ENCODE data around the gene RGS8.

The RGS8 gene

DNA sequence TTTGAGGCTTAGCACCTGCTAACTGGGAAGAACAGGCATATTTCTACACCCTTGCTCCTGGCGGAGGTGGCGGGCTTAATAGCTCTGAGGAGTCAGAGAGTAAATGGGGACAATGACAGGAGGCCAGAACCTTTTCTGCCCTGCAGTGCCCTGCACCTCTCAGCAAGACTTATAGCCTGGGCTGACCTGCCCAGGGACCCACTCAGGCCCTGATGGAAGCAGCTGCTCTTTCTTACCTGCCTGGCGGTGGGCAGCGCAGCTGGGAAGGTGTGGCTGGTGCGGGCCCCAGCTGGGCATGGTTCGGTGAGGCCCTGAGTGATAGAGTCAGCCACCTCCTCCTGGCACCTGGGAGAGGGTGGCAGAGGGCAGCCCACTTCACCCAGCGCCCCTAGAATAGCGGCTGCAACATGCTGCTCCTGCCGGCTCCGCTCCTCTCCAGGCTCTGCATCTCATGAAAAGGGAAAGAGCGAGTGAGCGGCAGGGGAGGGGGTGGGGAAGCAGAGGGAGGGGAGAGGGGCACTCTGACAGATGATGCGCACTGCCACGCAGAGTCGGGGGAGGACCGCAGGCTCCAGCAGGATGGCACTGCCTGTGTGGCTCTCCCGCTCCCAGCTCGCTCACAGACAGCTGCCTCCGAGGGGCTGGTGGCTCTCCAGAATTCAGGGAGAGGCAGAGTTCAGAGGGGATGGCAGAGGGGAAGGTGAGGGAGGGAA, at the start of gene RGS8:
Gene RGS8 (minus strand): TSS at position 472 of the 713 bp plus-strand sequence. CDS start 14,938 bp downstream, outside the sequence.
- H3K4me3 ChIP-seq (ENCODE audit: low read length in 2 of 2): no peak within 1 kb of the TSS
- H3K4me1 ChIP-seq (ENCODE audit: control insufficient read depth, insufficient read depth, low read length): no peaks in the 10 kb centered on the region
- H3K27me3 ChIP-seq (ENCODE audit: control insufficient read depth in 1 of 2, insufficient read depth in 2 of 2, low read length in 2 of 2): peaks cover 3 to 9% of the 10 kb centered on the region in 2 donors
- H3K9ac ChIP-seq (ENCODE audit: low read length in 2 of 2): no peak within 1 kb of the TSS
- no peaks in the 10 kb centered on the region for H3K36me3 ChIP-seq (ENCODE audit: control insufficient read depth in 2 of 2, insufficient read depth in 2 of 2, low read length in 2 of 2)
- no peak within 1 kb of the TSS for H3K27ac ChIP-seq (ENCODE audit: low read length)
- no peaks in the 10 kb centered on the region for H3K9me3 ChIP-seq (ENCODE audit: control insufficient read depth in 2 of 2, low read length in 2 of 2)

DNA sequence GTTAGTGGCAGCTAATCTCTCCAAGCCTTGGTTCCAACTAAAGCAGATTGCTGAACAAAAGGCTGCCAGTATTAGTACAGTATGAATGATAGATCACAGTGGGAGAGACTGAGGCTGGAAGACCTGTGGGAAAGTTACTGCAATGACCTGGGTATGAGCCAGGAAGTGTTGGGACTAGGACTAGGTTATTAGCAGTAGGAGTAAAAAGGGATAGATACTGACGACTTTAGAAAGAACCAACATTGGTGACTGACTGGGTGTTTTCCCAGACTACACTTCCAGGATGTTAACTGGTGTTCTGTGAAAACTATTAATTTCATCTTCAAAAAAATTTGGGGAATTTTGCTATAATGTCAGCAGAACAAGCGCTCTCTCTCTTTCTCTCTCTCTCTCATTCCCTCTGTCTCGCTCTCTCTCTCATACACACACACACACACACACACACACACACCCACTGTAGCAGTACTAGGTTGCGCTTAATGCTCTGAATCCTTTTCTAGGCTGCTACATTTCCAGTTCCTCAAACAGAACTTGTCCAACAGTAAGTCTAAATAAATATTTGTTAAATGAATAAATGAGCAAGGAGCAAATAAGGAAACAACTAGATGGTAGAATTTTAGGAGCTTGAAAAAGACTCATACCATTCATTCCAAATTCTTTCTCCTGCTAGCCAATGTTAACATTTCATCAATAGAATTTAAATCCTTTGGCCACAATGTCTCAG, 47.6 kb upstream of the RGS8 start:
- no peaks in the 10 kb centered on the region for H3K4me1 ChIP-seq (ENCODE audit: control insufficient read depth, insufficient read depth, low read length)
- no peaks in the 10 kb centered on the region for H3K36me3 ChIP-seq (ENCODE audit: control insufficient read depth in 2 of 2, insufficient read depth in 2 of 2, low read length in 2 of 2)
- no peak overlapping the region for H3K4me3 ChIP-seq (ENCODE audit: low read length in 2 of 2)
- H3K27ac ChIP-seq (ENCODE audit: low read length): no peak overlapping the region
- H3K9ac ChIP-seq (ENCODE audit: low read length in 2 of 2): no peak overlapping the region
- no peaks in the 10 kb centered on the region for H3K27me3 ChIP-seq (ENCODE audit: control insufficient read depth in 1 of 2, insufficient read depth in 2 of 2, low read length in 2 of 2)
- no peaks in the 10 kb centered on the region for H3K9me3 ChIP-seq (ENCODE audit: control insufficient read depth in 2 of 2, low read length in 2 of 2)

DNA sequence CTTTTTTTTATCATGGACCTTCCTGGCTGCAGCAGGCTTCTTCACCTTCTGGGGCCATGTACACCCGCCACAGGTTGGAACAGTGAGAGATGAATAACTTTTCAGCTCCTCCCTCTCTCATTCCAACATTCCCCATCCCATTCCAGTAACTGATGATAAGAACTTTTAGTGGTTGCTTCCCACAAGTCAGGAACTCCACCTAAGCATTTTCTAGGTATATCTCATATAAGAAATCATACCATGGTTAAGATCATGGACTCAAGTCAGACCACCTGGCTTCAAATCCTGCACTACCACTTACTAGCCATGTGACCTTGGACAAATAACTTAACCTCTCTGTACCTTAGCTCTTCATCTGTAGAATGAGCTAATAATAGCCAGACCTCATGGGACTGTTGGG, 42.5 kb upstream of the RGS8 start:
- Histone ChIP-seq H3K36me3 (ENCODE audit: control insufficient read depth in 2 of 2, insufficient read depth in 2 of 2, low read length in 2 of 2) (no peaks in the 10 kb centered on the region), H3K9me3 (ENCODE audit: control insufficient read depth in 2 of 2, low read length in 2 of 2) (no peaks in the 10 kb centered on the region), H3K27ac (ENCODE audit: low read length) (no peak overlapping the region), H3K27me3 (ENCODE audit: control insufficient read depth in 1 of 2, insufficient read depth in 2 of 2, low read length in 2 of 2) (no peaks in the 10 kb centered on the region), H3K4me1 (ENCODE audit: control insufficient read depth, insufficient read depth, low read length) (no peaks in the 10 kb centered on the region), H3K9ac (ENCODE audit: low read length in 2 of 2) (no peak overlapping the region), H3K4me3 (ENCODE audit: low read length in 2 of 2) (no peak overlapping the region)

DNA sequence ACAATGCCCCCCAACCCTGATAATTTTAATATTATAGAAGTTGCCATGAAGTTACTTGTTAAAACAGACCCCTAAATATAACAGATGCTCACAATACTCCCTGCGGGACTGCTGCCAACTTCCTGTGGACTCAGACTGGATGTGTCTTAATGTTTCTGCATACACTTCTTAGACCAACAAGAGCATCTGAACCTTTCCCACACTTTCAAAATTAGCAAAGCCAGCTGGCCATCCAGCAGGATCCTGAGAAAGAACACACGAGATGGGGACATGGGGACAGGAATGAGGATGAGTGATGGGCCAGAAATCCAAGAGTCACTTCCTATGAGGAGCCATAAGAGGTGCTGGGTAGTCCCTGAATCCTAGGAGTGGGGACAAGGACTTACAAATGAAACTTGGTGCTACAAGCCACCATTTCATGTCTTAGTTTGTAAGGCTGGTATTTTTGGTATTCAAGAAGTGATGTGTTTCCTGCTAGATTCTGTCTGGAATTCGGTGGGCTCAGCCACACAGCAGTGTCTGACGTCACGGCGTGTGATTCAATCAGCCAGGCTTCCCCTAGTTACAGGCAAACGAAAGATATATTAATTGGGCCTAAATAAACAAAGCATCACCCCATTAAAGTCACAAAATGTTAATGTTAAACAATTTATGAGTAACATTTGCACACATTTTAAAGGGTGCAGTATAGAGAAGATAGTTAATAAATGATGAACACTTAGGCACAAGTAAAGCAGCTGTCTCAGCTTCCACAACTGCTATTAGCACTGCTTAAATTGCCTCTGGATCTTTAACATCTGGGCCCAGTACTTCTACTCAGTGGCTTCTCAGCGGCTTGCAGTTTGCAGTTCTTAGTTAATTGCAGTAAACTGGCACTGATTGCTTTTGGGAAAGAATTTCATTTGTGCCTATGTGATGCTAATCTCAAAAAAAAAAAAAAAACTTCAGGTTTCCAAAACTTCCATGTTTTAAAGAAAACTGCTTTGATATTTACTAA, 41.2 kb upstream of the RGS8 start:
- no peaks in the 10 kb centered on the region for H3K9me3 ChIP-seq (ENCODE audit: control insufficient read depth in 2 of 2, low read length in 2 of 2)
- H3K4me1 ChIP-seq (ENCODE audit: control insufficient read depth, insufficient read depth, low read length): no peaks in the 10 kb centered on the region
- H3K27me3 ChIP-seq (ENCODE audit: control insufficient read depth in 1 of 2, insufficient read depth in 2 of 2, low read length in 2 of 2): no peaks in the 10 kb centered on the region
- no peak overlapping the region for H3K4me3 ChIP-seq (ENCODE audit: low read length in 2 of 2)
- no peaks in the 10 kb centered on the region for H3K36me3 ChIP-seq (ENCODE audit: control insufficient read depth in 2 of 2, insufficient read depth in 2 of 2, low read length in 2 of 2)
- no peak overlapping the region for H3K27ac ChIP-seq (ENCODE audit: low read length)
- no peak overlapping the region for H3K9ac ChIP-seq (ENCODE audit: low read length in 2 of 2)

DNA sequence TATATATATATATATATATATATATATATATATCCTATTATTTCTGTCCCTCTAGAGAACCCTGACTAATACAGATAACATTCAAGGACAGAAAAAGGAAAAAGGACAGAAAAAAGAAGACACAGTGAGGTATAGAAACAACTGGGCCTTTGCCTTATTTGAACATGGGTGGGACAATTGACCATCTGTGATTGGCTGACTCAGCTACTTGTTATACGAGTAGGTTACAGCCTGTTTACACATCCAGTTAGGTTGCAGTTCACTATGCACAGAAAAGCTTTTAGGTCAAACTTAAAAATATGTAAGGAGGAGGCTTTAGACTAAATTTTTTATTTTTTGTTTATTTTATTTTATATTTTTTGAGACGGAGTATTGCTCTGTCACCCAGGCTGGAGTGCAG, 39.8 kb upstream of the RGS8 start:
- Histone ChIP-seq H3K27ac (ENCODE audit: low read length) (no peak overlapping the region), H3K4me1 (ENCODE audit: control insufficient read depth, insufficient read depth, low read length) (no peaks in the 10 kb centered on the region), H3K4me3 (ENCODE audit: low read length in 2 of 2) (no peak overlapping the region), H3K27me3 (ENCODE audit: control insufficient read depth in 1 of 2, insufficient read depth in 2 of 2, low read length in 2 of 2) (no peaks in the 10 kb centered on the region), H3K36me3 (ENCODE audit: control insufficient read depth in 2 of 2, insufficient read depth in 2 of 2, low read length in 2 of 2) (no peaks in the 10 kb centered on the region), H3K9me3 (ENCODE audit: control insufficient read depth in 2 of 2, low read length in 2 of 2) (no peaks in the 10 kb centered on the region), H3K9ac (ENCODE audit: low read length in 2 of 2) (no peak overlapping the region)

- no peaks in the 10 kb centered on the region for H3K27me3 ChIP-seq (ENCODE audit: control insufficient read depth in 1 of 2, insufficient read depth in 2 of 2, low read length in 2 of 2)
- no peak overlapping the region for H3K9ac ChIP-seq (ENCODE audit: low read length in 2 of 2)
- no peaks in the 10 kb centered on the region for H3K4me1 ChIP-seq (ENCODE audit: control insufficient read depth, insufficient read depth, low read length)
- no peaks in the 10 kb centered on the region for H3K36me3 ChIP-seq (ENCODE audit: control insufficient read depth in 2 of 2, insufficient read depth in 2 of 2, low read length in 2 of 2)
- H3K9me3 ChIP-seq (ENCODE audit: control insufficient read depth in 2 of 2, low read length in 2 of 2): no peaks in the 10 kb centered on the region
- no peak overlapping the region for H3K4me3 ChIP-seq (ENCODE audit: low read length in 2 of 2)
- H3K27ac ChIP-seq (ENCODE audit: low read length): no peak overlapping the region
These were observed 38.8 kb upstream of the RGS8 start for GRCh38 chr1:182723200-182723599.

- no peak overlapping the region for H3K4me3 ChIP-seq (ENCODE audit: low read length in 2 of 2)
- H3K36me3 ChIP-seq (ENCODE audit: control insufficient read depth in 2 of 2, insufficient read depth in 2 of 2, low read length in 2 of 2): no peaks in the 10 kb centered on the region
- no peaks in the 10 kb centered on the region for H3K9me3 ChIP-seq (ENCODE audit: control insufficient read depth in 2 of 2, low read length in 2 of 2)
- H3K4me1 ChIP-seq (ENCODE audit: control insufficient read depth, insufficient read depth, low read length): no peaks in the 10 kb centered on the region
- no peak overlapping the region for H3K27ac ChIP-seq (ENCODE audit: low read length)
- no peak overlapping the region for H3K9ac ChIP-seq (ENCODE audit: low read length in 2 of 2)
- H3K27me3 ChIP-seq (ENCODE audit: control insufficient read depth in 1 of 2, insufficient read depth in 2 of 2, low read length in 2 of 2): no peaks in the 10 kb centered on the region
These were observed 37.1 kb upstream of the RGS8 start for GRCh38 chr1:182721525-182721924.

DNA sequence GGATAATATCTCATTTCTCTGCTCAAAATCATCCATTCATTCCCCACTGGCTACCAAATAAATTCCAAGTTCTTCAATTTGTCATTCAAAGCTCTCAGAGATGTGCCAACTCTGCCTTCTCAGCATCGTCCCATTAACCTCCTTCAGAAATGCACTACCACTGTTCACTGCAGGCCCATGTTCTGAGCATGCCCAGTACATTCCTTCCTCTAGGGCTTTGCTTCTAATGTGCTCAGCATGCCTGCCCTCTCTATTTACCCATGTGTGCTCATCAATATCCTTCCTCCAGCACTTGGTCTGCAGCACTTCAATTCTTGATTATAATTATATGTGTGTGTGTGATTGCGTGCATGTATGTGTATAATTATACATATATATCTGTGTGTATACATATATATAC, 36.1 kb upstream of the RGS8 start:
- H3K4me3 ChIP-seq (ENCODE audit: low read length in 2 of 2): no peak overlapping the region
- H3K27ac ChIP-seq (ENCODE audit: low read length): no peak overlapping the region
- no peaks in the 10 kb centered on the region for H3K4me1 ChIP-seq (ENCODE audit: control insufficient read depth, insufficient read depth, low read length)
- H3K36me3 ChIP-seq (ENCODE audit: control insufficient read depth in 2 of 2, insufficient read depth in 2 of 2, low read length in 2 of 2): no peaks in the 10 kb centered on the region
- no peaks in the 10 kb centered on the region for H3K27me3 ChIP-seq (ENCODE audit: control insufficient read depth in 1 of 2, insufficient read depth in 2 of 2, low read length in 2 of 2)
- H3K9ac ChIP-seq (ENCODE audit: low read length in 2 of 2): no peak overlapping the region
- no peaks in the 10 kb centered on the region for H3K9me3 ChIP-seq (ENCODE audit: control insufficient read depth in 2 of 2, low read length in 2 of 2)

DNA sequence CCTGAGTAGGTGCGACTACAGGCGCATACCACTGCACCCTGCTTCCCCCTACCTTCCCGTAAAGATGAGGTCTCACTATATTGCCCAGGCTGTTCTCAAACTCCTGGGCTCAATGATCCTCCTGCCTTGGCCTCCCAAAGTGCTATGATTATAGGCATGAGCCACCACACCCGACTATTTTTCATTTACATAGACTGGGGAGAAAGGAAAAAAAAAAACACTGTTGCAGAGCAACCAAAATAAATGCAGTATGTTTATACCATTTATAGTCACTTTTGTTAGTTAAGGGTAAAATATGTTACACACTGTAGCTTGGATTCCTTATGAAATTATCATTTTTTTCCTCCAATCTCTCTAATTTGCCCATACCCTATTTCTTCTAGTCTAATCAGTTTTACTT, 35.2 kb upstream of the RGS8 start:
- H3K4me1 ChIP-seq (ENCODE audit: control insufficient read depth, insufficient read depth, low read length): no peaks in the 10 kb centered on the region
- H3K9ac ChIP-seq (ENCODE audit: low read length in 2 of 2): no peak overlapping the region
- H3K27ac ChIP-seq (ENCODE audit: low read length): no peak overlapping the region
- no peaks in the 10 kb centered on the region for H3K9me3 ChIP-seq (ENCODE audit: control insufficient read depth in 2 of 2, low read length in 2 of 2)
- no peak overlapping the region for H3K4me3 ChIP-seq (ENCODE audit: low read length in 2 of 2)
- no peaks in the 10 kb centered on the region for H3K36me3 ChIP-seq (ENCODE audit: control insufficient read depth in 2 of 2, insufficient read depth in 2 of 2, low read length in 2 of 2)
- no peaks in the 10 kb centered on the region for H3K27me3 ChIP-seq (ENCODE audit: control insufficient read depth in 1 of 2, insufficient read depth in 2 of 2, low read length in 2 of 2)

DNA sequence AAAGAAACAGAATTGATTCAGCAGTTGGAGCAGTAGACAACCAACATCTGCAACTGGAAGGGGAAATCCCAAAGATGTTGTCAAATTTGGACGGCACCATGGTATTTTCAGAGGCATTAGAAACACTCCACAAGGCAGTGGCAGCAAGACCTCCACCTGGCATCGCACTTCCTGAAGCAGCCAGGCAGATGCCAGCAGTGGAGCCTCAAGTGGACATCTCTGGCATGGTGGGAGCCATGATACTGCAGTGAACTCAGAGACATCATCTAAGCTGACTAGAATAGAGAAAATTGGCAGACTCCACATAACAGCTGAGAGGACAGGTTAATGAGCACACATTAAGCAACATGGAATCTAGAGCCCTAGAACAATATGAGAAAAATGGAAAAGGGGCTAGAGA, 33.9 kb upstream of the RGS8 start:
- no peaks in the 10 kb centered on the region for H3K27me3 ChIP-seq (ENCODE audit: control insufficient read depth in 1 of 2, insufficient read depth in 2 of 2, low read length in 2 of 2)
- no peak overlapping the region for H3K9ac ChIP-seq (ENCODE audit: low read length in 2 of 2)
- H3K27ac ChIP-seq (ENCODE audit: low read length): no peak overlapping the region
- H3K36me3 ChIP-seq (ENCODE audit: control insufficient read depth in 2 of 2, insufficient read depth in 2 of 2, low read length in 2 of 2): no peaks in the 10 kb centered on the region
- H3K4me1 ChIP-seq (ENCODE audit: control insufficient read depth, insufficient read depth, low read length): no peaks in the 10 kb centered on the region
- H3K9me3 ChIP-seq (ENCODE audit: control insufficient read depth in 2 of 2, low read length in 2 of 2): no peaks in the 10 kb centered on the region
- H3K4me3 ChIP-seq (ENCODE audit: low read length in 2 of 2): no peak overlapping the region
